Measurements from ENCODE around the gene RNF175.

Gene RNF175

GRCh38 chr4:153784166-153784699 is 24.4 kb upstream of the RNF175 start:
- DNase-seq = no peak

GRCh38 chr4:153782581-153782980 is 22.8 kb upstream of the RNF175 start:
- no peak for DNase-seq

- DNase-seq = no peak
Measured at GRCh38 chr4:153781717-153782416, 22.0 kb upstream of the RNF175 start.

GRCh38 chr4:153781280-153781679 is 21.5 kb upstream of the RNF175 start:
- DNase-seq = no peak

- no peak for DNase-seq
Measured at GRCh38 chr4:153780876-153781275, 21.1 kb upstream of the RNF175 start.

GRCh38 chr4:153780221-153780620 is 20.4 kb upstream of the RNF175 start:
- no peak for DNase-seq

GRCh38 chr4:153778383-153778782 is 18.6 kb upstream of the RNF175 start:
- no peak for DNase-seq

- DNase-seq = no peak
Measured at GRCh38 chr4:153777421-153777820, 17.6 kb upstream of the RNF175 start.

GRCh38 chr4:153776601-153777000 is 16.8 kb upstream of the RNF175 start:
- DNase-seq = no peak

GRCh38 chr4:153773236-153773690 is 13.4 kb upstream of the RNF175 start:
- no peak for DNase-seq

- DNase-seq = no peak
Measured at GRCh38 chr4:153771046-153771445, 11.2 kb upstream of the RNF175 start.

- DNase-seq = no peak
Measured at GRCh38 chr4:153766758-153767157, 6.9 kb upstream of the RNF175 start.

GRCh38 chr4:153765894-153766293 is 6.1 kb upstream of the RNF175 start:
- no peak for DNase-seq

- no peak for DNase-seq
Measured at GRCh38 chr4:153764601-153765368, 5.0 kb upstream of the RNF175 start.

GRCh38 chr4:153763404-153763803 is 3.6 kb upstream of the RNF175 start:
- DNase-seq = no peak

GRCh38 chr4:153758688-153759406 is 977 bp downstream of the RNF175 start:
- no peak for DNase-seq

- DNase-seq = no peak
Measured at GRCh38 chr4:153758136-153758535, 1.7 kb downstream of the RNF175 start.

- DNase-seq = no peak
Measured at GRCh38 chr4:153757407-153757806, 2.4 kb downstream of the RNF175 start.

GRCh38 chr4:153755186-153755585 is 4.6 kb downstream of the RNF175 start:
- no peak for DNase-seq

- peak; percentile 67 to 71 for DNase-seq
Measured at GRCh38 chr4:153750197-153750817, 9.5 kb downstream of the RNF175 start.

- no peak for DNase-seq
Measured at GRCh38 chr4:153748378-153748777, 11.4 kb downstream of the RNF175 start.

- DNase-seq = no peak
Measured at GRCh38 chr4:153747406-153747955, 12.3 kb downstream of the RNF175 start.

GRCh38 chr4:153745651-153746050 is 14.2 kb downstream of the RNF175 start:
- no peak for DNase-seq
